HepG2 (cell line): Measurements from ENCODE around the gene MAP3K14. TPM values are rescaled to one million over a fixed set of nuclear protein-coding genes. Genes with fewer than 3 reads are reported as not detected.

Experiments used
- BRCA1 ChIP-seq: sonication (generic); formaldehyde crosslinking; IDR thresholded peaks from 2 replicates; pipeline ENCODE4 v1.4.0; 2020; ENCODE audit warnings: missing genetic modification reagents
- CENPX ChIP-seq: sonication (generic); formaldehyde crosslinking; IDR thresholded peaks from 2 replicates; pipeline ENCODE4 v1.9.0; 2021; ENCODE audit warnings: mild to moderate bottlenecking, missing genetic modification reagents, moderate library complexity
- FOXK1 ChIP-seq: sonication (generic); formaldehyde crosslinking; IDR thresholded peaks from 2 replicates; pipeline ENCODE4 v1.4.0; 2020; ENCODE audit warnings: low read depth, missing genetic modification reagents, borderline replicate concordance
- GATA4 ChIP-seq: sonication (generic); IDR thresholded peaks from 2 replicates; pipeline ENCODE4 v1.6.1; 2016; ENCODE audit warnings: antibody characterized with exemption, low read depth, borderline replicate concordance
- GPN1 ChIP-seq: sonication (generic); formaldehyde crosslinking; IDR thresholded peaks from 2 replicates; pipeline ENCODE4 v1.5.1; 2020; ENCODE audit warnings: missing genetic modification reagents, borderline replicate concordance
- GRHL1 ChIP-seq: sonication (generic); formaldehyde crosslinking; conservative IDR thresholded peaks from 2 replicates; pipeline ENCODE4 v1.8.0; 2022; ENCODE audit warnings: missing genetic modification reagents
- HES4 ChIP-seq: sonication (generic); formaldehyde crosslinking; IDR thresholded peaks from 2 replicates; pipeline ENCODE4 v1.9.0; 2021; ENCODE audit warnings: mild to moderate bottlenecking, missing genetic modification reagents, borderline replicate concordance
- HNRNPK ChIP-seq: fragments of 200-400 bp; formaldehyde crosslinking; IDR thresholded peaks from 2 replicates; pipeline ENCODE4 v1.6.1; 2018; ENCODE audit warnings: low read length, low read depth, moderate library complexity, mild to moderate bottlenecking; ENCODE audit not compliant: poor library complexity, severe bottlenecking
- KDM4B ChIP-seq: sonication (generic); formaldehyde crosslinking; IDR thresholded peaks from 2 replicates; pipeline ENCODE4 v1.4.0; 2020; ENCODE audit warnings: missing genetic modification reagents
- MAF1 ChIP-seq: sonication (generic); formaldehyde crosslinking; IDR thresholded peaks from 2 replicates; pipeline ENCODE4 v1.5.0; 2020; ENCODE audit warnings: missing genetic modification reagents, borderline replicate concordance
- MBNL3 ChIP-seq: fragments of 250-450 bp; sonication (Bioruptor Pico); conservative IDR thresholded peaks from 2 replicates; pipeline ENCODE4 v1.8.0; 2022; ENCODE audit warnings: mild to moderate bottlenecking, inconsistent platforms
- MIER2 ChIP-seq: IDR thresholded peaks from 2 replicates; pipeline ENCODE4 v1.6.1; 2016; ENCODE audit warnings: missing biosample characterization, missing genetic modification reagents
- MNT ChIP-seq: fragments of 450-650 bp; IDR thresholded peaks from 2 replicates; pipeline ENCODE4 v1.6.1; 2016
- MYNN ChIP-seq: sonication (generic); formaldehyde crosslinking; IDR thresholded peaks from 2 replicates; pipeline ENCODE4 v1.4.0; 2020; ENCODE audit warnings: mild to moderate bottlenecking, low read depth, missing genetic modification reagents
- NFIB ChIP-seq: sonication (generic); formaldehyde crosslinking; IDR thresholded peaks from 2 replicates; pipeline ENCODE4 v1.9.0; 2021; ENCODE audit warnings: missing genetic modification reagents, mild to moderate bottlenecking, borderline replicate concordance
- RBM22 ChIP-seq: fragments of 200-400 bp; formaldehyde crosslinking; optimal IDR thresholded peaks from 2 replicates; pipeline ENCODE3; 2017; ENCODE audit warnings: mild to moderate bottlenecking, low read length, moderate library complexity
- RNF2 ChIP-seq: fragments of 450-650 bp; conservative IDR thresholded peaks from 2 replicates; pipeline ENCODE4 v1.6.1; 2016; ENCODE audit warnings: low read depth
- TBX3 ChIP-seq: fragments of 450-650 bp; IDR thresholded peaks from 2 replicates; pipeline ENCODE4 v1.6.1; 2017; ENCODE audit warnings: antibody characterized with exemption, mild to moderate bottlenecking, inconsistent platforms, borderline replicate concordance
- THYN1 ChIP-seq: sonication (generic); formaldehyde crosslinking; IDR thresholded peaks from 2 replicates; pipeline ENCODE4 v1.8.1; 2023; ENCODE audit warnings: low read depth, mild to moderate bottlenecking, moderate library complexity, missing genetic modification reagents, borderline replicate concordance
- ZNF644 ChIP-seq: IDR thresholded peaks from 2 replicates; pipeline ENCODE4 v1.6.1; 2016; ENCODE audit warnings: low read depth
- ZNF841 ChIP-seq: sonication (generic); formaldehyde crosslinking; IDR thresholded peaks from 2 replicates; pipeline ENCODE4 v1.8.1; 2023; ENCODE audit warnings: missing genetic modification reagents, borderline replicate concordance
- ZNF850 ChIP-seq: sonication (generic); formaldehyde crosslinking; conservative IDR thresholded peaks from 2 replicates; pipeline ENCODE4 v1.9.0; 2021; ENCODE audit warnings: mild to moderate bottlenecking, missing genetic modification reagents
- polyA plus RNA-seq, 8 experiments: library from polyadenylated mRNA; depleted of rRNA in 3 of 8; stranded (reverse) in 7 of 8; unstranded in 1 of 8; fragments of >200 nt; fragmentation: Illumina TruSeq in 4 of 8; extraction: Trizol in 4 of 8; gene quantifications; 2 replicates each; pipeline versions ENCODE4 v1.2.1 to v1.2.3, GENCODE V29; 2011 to 2016; ENCODE audit warnings: low read depth in 4 of 8, missing spikeins in 1 of 8, mixed read lengths in 1 of 8; ENCODE audit not compliant: insufficient read depth in 1 of 8
- total RNA-seq, 5 experiments: library from RNA; depleted of rRNA; stranded (reverse); fragments of >200 nt; fragmentation: Illumina TruSeq; extraction: Trizol; gene quantifications; 2 replicates each; pipeline ENCODE4 v1.2.3, GENCODE V29; 2016; ENCODE audit warnings: low read depth in 1 of 5
- TF ChIP-seq, protein P1 (sequence below): sonication (generic); formaldehyde crosslinking; IDR thresholded peaks from 2 replicates; pipeline ENCODE4 v1.4.0; 2020; ENCODE audit warnings: mild to moderate bottlenecking, missing genetic modification reagents
- TF ChIP-seq, protein P2 (sequence below): sonication (generic); formaldehyde crosslinking; IDR thresholded peaks from 2 replicates; pipeline ENCODE4 v1.8.0; 2022; ENCODE audit warnings: mild to moderate bottlenecking, missing genetic modification reagents; ENCODE audit not compliant: insufficient replicate concordance

The MAP3K14 gene
- total and polyA plus RNA-seq, 2 of the 13 experiments (the other 11 are each of a cell fraction or from before 2014, with no cell fraction given), result 2.6 TPM

DNA sequence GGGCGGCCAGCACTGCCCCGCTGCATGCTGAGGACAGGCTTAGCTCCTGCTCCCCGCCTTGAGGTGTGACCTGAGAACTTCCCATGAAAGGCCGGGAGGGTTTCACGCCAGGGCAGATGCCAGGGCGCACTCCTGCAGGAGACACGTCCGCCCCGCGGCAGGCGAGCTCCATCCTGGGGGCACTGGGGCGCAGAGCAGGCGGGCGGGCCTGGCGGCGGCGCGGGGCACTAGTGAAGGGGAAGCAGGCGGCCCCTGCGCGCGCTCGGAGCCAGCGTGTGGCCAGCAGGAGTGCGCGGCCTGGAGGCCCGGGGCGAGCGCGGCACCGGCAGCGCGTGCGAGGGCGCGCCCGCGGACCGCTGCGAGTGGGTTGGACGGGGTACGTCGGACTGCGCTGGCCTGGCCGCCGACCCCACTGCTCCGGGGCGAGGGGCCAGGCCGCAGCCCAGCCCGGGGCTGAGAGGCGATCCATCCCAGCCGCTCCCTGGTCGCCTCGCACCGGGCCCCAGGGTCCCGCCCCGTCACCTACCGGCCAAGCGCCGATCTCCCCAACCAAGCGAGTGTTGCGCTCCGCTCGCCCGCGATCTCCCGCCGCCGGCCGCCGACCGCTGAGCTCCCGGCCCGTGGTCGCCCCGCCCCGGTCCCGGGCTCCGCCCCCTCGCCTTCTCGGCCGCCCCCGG is at the start of gene MAP3K14 (continued):
- TF ChIP-seq MYNN (CRISPR knock-in tag) (no peak), RNF2 (peak; percentile 86), GATA4 (peak; percentile 61; the same call in 1 of the 2 replicates), GPN1 (CRISPR knock-in tag) (no peak; the same call in 1 of the 2 replicates), ZNF850 (no peak), KDM4B (CRISPR knock-in tag) (0 out of 2 replicates have a peak, but pooled peaks have one; percentile 13), MIER2 (no peak), TBX3 (no peak), MNT (no peak), MBNL3 (CRISPR knock-in tag) (no peak), ZNF841 (CRISPR knock-in tag) (no peak), CENPX (CRISPR knock-in tag) (no peak), FOXK1 (CRISPR knock-in tag) (no peak), HES4 (CRISPR knock-in tag) (no peak), RBM22 (no peak), HNRNPK (no peak), THYN1 (no peak), GRHL1 (no peak), MAF1 (no peak; the same call in 1 of the 2 replicates), NFIB (CRISPR knock-in tag) (no peak), BRCA1 (CRISPR knock-in tag) (no peak; the same call in 1 of the 2 replicates), ZNF644 (no peak)
- TF ChIP-seq, protein P1, sequence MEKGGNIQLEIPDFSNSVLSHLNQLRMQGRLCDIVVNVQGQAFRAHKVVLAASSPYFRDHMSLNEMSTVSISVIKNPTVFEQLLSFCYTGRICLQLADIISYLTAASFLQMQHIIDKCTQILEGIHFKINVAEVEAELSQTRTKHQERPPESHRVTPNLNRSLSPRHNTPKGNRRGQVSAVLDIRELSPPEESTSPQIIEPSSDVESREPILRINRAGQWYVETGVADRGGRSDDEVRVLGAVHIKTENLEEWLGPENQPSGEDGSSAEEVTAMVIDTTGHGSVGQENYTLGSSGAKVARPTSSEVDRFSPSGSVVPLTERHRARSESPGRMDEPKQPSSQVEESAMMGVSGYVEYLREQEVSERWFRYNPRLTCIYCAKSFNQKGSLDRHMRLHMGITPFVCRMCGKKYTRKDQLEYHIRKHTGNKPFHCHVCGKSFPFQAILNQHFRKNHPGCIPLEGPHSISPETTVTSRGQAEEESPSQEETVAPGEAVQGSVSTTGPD, result no peak
- TF ChIP-seq, protein P2, sequence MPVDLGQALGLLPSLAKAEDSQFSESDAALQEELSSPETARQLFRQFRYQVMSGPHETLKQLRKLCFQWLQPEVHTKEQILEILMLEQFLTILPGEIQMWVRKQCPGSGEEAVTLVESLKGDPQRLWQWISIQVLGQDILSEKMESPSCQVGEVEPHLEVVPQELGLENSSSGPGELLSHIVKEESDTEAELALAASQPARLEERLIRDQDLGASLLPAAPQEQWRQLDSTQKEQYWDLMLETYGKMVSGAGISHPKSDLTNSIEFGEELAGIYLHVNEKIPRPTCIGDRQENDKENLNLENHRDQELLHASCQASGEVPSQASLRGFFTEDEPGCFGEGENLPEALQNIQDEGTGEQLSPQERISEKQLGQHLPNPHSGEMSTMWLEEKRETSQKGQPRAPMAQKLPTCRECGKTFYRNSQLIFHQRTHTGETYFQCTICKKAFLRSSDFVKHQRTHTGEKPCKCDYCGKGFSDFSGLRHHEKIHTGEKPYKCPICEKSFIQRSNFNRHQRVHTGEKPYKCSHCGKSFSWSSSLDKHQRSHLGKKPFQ (CRISPR knock-in tag), result no peak
